NCI-H446 (cell line): Measurements from ENCODE around the gene CHKB.
"Not testable (repeated sequence)": the region's sequence is repeated elsewhere in the genome, so short reads cannot be mapped to it uniquely, and the experiment has no call there.

Source experiments
- DNase-seq, 2 experiments: peaks; one replicate each; lab custom pipeline; 2025; lab: John Stamatoyannopoulos, UW

CHKB gene, protein sequence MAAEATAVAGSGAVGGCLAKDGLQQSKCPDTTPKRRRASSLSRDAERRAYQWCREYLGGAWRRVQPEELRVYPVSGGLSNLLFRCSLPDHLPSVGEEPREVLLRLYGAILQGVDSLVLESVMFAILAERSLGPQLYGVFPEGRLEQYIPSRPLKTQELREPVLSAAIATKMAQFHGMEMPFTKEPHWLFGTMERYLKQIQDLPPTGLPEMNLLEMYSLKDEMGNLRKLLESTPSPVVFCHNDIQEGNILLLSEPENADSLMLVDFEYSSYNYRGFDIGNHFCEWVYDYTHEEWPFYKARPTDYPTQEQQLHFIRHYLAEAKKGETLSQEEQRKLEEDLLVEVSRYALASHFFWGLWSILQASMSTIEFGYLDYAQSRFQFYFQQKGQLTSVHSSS

GRCh38 chr22:50582493-50583293 is at the start of gene CHKB:
TSS of gene CHKB (minus strand) at chr22:50582849. CDS start at chr22:50582781, 68 bp downstream.
- peak; percentile 93 to 99 for DNase-seq

DNA sequence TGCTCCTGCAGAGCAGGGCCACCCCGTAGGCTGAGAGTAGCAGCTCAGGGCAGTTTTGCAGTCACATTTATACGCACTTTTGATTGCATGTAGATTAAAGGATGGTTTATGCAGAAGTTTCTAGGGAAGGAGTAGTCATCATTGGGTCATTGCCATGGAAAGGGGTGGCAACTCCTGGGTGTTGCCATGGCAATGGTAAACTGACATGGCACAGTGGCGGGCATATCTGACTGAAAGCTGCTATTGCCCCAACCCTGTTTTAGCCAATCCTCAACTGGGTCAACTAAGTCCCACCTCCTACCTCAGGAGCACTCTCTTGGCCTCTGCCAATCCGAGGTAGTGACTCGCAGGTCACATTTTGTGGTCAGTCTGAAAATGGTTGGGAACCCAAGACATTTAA is 47.7 kb upstream of the CHKB start:
- DNase-seq: no peak

- DNase-seq: no peak
Observed at GRCh38 chr22:50628543-50629134, 46.0 kb upstream of the CHKB start.

- DNase-seq: peak; percentile 6 to 80
Observed at GRCh38 chr22:50627642-50628542, 45.2 kb upstream of the CHKB start, which contains the start of gene ARSA. TSS of gene ARSA (minus strand) at chr22:50628152. CDS start at chr22:50627779, 373 bp downstream.

GRCh38 chr22:50626850-50627641 is 44.4 kb upstream of the CHKB start:
- DNase-seq: no peak

GRCh38 chr22:50626314-50626849 is 43.7 kb upstream of the CHKB start:
- no peak for DNase-seq

- DNase-seq: no peak
Observed at GRCh38 chr22:50625568-50626313, 43.1 kb upstream of the CHKB start.

DNA sequence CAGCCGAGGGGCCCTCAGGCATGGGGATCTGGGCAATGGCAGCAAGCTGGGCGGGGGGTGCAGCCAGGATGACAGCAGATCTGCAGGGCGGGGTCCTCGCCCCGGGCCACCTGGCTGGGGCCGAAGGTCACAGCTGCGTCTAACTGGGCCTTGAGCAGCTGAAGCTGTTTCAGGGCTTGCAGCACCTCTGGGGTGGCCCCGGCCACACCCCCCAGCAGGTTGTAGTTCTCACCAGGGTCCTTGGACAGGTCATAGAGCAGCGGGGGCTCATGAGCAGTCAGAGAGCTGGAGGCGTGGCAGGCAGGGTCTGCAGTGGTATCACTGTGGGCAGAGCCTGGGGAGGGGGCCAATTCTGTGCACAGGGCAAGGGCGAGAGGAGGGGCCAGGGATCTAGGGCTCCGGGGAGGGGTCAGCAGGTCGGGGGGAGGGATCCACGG is 42.5 kb upstream of the CHKB start:
- DNase-seq: no peak

DNA sequence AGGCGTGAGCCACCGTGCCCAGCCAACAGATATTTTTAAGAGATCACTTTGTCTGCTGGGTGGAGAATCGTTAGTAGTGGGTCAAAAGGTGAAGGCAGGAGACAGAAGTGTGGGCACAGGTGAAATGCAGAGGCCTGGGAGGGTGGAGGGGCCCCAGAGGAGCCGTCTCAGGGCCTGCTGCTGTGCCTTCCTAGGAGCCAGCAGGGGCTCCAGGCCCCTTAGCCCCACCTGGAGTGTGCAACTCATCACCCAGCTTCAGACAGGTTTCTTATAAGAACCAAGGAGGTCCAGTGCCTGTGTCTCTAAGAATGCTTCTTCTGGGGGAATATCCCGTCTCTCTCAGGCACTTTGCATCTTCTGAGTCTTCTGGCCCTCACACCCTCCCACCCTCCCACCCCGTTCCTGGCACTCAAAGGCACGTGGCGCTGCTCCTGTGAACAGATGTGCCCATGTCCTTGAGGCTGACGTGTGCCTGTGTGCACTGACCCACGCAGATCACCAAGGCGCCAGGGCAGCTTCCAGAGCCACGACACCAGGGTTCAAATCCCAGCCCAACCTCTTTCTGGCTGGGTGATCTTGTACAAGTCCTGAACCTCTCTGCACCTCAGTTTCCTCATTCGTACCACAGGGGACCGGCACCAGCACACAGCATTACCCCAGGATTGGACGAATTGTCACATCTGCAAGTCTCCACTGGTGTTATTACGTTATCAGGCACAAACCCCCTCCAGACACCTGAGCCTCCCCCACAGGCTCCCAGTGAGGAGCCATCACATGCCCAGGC is 41.9 kb upstream of the CHKB start:
- no peak for DNase-seq

GRCh38 chr22:50622723-50623327 is 40.2 kb upstream of the CHKB start:
- no peak for DNase-seq

DNA sequence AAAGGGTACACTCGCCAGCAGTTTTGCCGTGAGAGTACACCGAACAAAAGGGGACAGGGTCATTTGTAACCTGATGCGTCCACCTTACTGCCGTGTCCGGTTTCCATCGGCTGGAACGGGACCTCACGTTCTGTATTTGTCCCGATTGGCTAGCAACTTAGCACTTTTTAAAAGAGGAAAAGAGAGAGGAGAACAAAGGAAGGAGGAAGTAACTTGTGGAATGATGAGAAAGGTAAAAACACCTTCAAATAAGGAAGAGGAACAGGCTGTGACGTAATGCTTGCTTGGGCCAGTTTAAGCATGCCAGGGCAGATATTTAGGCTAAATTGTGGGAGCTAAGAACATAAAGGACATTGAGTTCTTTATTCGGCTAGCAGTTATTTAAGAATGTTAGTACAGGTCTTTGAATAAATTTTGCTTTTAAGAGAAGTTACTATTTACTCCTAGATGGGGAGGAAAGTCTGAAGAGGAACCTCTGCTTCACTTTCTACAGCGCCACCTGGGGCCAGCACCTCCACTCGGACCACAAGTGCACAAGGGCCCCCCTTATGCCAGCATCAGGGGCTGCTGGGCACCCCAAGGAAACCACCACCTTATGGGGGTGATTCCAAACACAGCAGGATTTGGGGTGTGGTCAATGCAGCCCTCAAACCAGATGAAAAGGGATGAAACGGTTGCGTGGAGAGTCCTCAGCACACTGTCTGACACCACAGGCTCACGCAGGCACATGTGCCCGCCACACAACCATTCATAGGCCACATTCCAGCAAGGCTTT is 39.5 kb upstream of the CHKB start:
- no peak for DNase-seq

GRCh38 chr22:50621356-50621880 is 38.8 kb upstream of the CHKB start:
- DNase-seq: no peak

DNA sequence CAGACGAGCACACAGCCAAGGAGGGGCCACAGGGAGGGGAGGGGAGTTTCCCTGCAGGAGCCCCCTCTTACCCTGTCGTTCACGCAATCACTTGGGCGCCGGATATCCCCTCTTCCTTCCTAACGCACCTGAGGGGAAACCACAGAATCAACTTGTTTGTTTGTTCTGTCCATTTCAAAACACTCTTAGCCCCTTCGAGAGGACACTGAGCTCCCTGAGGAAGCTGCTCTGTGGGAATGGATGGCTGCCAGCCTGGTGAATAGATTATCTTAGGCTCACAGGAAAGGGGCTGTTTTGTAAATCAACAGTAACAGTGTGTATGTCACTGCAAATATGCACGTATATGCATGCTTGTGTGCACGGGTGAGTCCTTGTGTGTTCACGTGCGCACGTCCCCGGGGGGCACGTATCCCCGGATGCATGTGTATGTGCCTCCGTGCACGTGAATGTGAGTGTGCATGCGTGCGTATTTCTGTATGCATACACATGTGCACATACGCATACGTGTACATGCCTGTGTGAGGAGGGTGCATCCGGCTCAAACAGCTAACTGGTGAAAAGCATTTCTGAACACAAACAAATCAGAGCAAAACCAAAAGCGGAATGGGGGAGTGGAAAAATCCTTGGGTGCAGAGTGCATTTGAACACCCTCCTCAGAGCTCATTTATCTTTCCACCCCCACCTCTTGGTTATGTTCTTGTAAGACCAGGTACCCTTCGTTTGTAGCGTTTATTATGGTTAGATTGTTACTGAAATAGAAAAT is 38.1 kb upstream of the CHKB start:
- no peak for DNase-seq

GRCh38 chr22:50614296-50614695 is 31.6 kb upstream of the CHKB start:
- not testable (repeated sequence) for DNase-seq

DNA sequence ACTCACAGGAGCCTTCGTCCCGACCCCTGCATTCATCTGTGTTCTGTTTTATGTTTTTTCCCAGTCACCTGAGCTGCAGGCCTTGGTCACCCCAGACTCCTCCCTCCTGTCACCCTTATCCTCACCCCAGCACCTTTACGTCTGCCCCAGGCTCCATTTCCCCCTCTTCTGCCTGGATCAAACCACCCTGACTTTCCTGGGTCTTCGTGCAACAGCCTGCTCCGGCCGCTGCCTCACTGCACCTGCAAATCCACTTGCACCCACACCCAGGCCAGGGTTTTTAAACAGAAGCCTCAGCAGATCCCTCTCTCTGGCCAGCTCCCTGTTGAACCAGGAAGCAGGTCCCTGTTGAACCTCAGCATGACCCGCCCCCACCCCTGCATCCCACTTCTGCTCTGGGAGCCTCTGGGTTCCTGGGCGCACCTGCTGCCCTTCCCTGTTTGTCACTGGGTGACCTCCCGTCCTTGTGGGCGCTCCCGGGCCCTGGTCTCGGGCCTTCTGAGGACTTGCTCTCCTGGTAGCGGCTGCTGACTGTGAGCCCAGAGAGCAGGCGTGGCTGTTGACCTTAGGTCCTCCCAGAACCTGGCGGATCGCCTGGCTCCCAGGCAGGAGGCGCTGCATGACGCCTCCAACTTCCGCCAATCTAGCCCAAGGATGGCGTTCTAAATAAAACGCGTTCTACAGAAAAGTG is 30.8 kb upstream of the CHKB start:
- DNase-seq: no peak
